NCI-H187 (cell line): Measurements from ENCODE around the gene PLXND1.

Experiments used
- DNase-seq, 2 experiments: peaks; one replicate each; lab custom pipeline; 2025; lab: John Stamatoyannopoulos, UW

The PLXND1 gene

GRCh38 chr3:129563332-129563731 lies 43.1 kb downstream of the PLXND1 start:
- no peak for DNase-seq

GRCh38 chr3:129562803-129563202 lies 43.7 kb downstream of the PLXND1 start:
- DNase-seq: no peak

GRCh38 chr3:129561619-129562248 lies 44.7 kb downstream of the PLXND1 start:
- no peak for DNase-seq

- DNase-seq: no peak
Measured at GRCh38 chr3:129560911-129561594, 45.4 kb downstream of the PLXND1 start.

GRCh38 chr3:129560269-129560787 lies 46.1 kb downstream of the PLXND1 start:
- DNase-seq: no peak

- no peak for DNase-seq
Measured at GRCh38 chr3:129559565-129560079, 46.9 kb downstream of the PLXND1 start.

GRCh38 chr3:129558772-129559564 lies 47.5 kb downstream of the PLXND1 start:
- DNase-seq: no peak

- no peak for DNase-seq
Measured at GRCh38 chr3:129558081-129558771, 48.2 kb downstream of the PLXND1 start.

GRCh38 chr3:129557548-129557894 lies 49.0 kb downstream of the PLXND1 start:
- no peak for DNase-seq

- DNase-seq: no peak
Measured at GRCh38 chr3:129556890-129557547, 49.5 kb downstream of the PLXND1 start.

- no peak for DNase-seq
Measured at GRCh38 chr3:129556358-129556695, 50.1 kb downstream of the PLXND1 start.

- no peak for DNase-seq
Measured at GRCh38 chr3:129555616-129556357, 50.7 kb downstream of the PLXND1 start.

GRCh38 chr3:129555153-129555550 lies 51.3 kb downstream of the PLXND1 start:
- no peak for DNase-seq

- no peak for DNase-seq
Measured at GRCh38 chr3:129554356-129555152, 51.9 kb downstream of the PLXND1 start.

- no peak for DNase-seq
Measured at GRCh38 chr3:129553719-129554118, 52.8 kb downstream of the PLXND1 start.

GRCh38 chr3:129553171-129553570 lies 53.3 kb downstream of the PLXND1 start:
- no peak for DNase-seq

- no peak for DNase-seq
Measured at GRCh38 chr3:129552287-129553050, 54.0 kb downstream of the PLXND1 start.

GRCh38 chr3:129549805-129550204 lies 56.7 kb downstream of the PLXND1 start:
- DNase-seq: no peak
